ENCODE data around the gene COA1.
A peak's percentile ranks its signal among the peaks of the same experiment; 100 is the strongest.
"Not testable (repeated sequence)": the region's sequence is repeated elsewhere in the genome, so short reads cannot be mapped to it uniquely, and the experiment has no call there.

COA1 gene

DNA sequence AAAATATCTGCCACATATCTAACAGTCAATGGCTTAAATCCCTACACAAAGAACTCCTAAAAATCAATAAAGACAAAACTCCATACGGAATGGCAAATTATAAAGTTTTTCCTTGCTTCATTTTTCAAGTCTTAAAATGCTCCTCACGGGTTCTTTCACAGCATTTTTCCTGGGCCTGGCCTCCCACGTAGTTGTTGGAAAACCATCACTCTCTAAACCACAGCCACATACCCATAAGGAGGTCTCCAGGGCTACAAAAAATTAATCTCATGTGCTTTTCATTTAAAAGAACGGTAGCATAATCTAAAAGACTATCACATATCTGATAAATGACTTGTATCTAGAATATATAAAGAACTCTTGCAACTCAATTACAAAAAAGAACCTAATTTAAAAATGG is 2.9 kb downstream of the COA1 start:
- DNase-seq, result peak; percentile 74

DNA sequence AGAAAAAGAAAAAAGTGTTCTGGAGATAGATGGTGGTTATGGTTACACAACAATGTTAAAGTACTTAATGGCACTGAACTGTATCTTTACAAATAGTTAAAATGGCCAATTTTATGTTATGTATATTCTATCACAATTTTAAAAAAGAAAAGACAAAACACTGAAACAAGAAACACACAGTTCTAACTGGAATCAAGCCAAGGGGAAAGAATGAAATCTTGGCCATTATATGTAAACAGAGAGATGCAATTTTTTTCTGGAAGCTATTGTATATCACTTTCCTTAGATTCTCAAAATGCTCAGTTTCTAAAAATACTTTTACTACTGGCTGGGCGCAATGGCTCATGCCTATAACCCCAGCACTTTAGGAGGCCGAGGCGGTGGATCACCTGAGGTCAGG is 4.1 kb downstream of the COA1 start:
- DNase-seq, result no peak

DNA sequence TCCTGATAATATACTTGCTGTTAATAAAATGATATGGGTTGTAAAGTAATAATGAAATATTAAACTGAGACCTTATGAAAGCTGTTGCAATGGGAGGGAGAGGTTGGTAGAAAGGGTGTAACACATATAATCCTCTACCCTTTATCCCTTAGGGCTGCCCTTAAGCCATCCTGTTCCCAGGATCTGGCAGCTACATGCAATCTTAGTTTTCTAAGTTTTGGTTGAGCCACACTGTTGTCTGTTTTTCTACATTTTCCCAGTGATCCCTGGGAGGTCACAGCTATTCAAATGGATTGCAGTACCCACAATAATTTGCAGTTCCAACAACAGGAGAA is 6.3 kb downstream of the COA1 start:
- no peak for DNase-seq

DNA sequence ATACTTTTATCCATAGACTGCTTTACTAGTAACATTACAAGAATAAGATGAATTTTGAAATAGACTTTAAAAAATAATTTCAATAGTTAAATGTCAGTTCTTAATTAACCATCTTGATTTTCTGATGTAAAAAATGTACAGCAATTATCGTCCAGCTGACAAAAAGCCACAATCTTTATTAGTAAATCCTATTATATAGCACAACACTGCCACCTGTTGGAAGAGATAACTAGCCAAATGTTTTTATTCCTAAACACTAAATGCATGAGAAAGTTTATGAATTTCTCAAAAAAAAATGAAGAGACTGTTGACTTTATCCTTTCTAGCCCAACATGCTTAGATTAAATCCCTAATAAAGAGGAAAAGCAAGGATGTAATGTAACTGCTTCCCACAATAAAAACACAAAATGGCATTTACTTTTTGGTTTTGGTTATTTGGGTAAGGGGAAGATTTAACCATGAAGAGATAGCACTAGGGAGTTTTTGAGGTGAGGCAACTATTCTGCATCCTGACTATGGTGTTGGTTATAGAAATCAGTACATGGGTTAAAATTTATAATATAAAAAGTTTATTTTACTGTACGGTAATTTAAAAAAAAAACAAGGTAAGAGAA is 8.0 kb downstream of the COA1 start:
- peak; percentile 61 for DNase-seq

DNA sequence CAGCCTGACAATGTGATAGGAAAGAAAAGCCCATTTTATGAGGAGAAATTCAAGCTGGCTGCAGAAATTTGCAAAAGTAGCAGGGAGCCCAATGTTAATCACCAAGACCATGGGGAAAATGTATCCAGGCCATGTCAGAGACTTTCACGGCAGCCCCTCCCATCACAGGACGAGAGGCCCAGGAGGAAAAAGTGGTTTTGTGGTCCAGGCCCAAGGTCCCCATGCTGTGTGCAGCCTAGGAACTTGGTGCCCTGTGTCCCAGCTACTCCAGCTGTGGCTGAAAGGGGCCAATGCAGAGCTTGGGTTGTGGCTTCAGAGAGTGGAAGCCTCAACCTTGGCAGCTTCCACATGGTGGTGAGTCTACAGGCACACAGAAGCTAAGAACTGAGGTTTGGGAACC is 12.7 kb downstream of the COA1 start:
- DNase-seq, result no peak

DNA sequence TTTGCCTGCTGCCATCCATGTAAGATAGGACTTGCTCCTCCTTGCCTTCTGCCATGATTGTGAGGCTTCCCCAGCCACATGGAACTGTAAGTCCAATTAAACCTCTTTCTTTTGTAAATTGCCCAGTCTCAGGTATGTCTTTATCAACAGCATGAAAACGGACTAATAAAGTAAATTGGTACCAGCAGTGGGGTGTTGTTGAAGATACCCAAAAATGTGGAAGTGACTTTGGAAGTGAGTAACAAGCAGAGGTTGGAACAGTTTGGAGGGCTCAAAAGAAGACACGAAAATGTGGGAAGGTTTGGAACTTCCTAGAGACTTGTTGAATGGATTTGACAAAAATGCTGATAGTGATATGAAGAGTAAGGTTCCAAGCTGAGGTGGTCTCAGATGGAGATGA is 13.4 kb downstream of the COA1 start:
- DNase-seq, result not testable (repeated sequence)

DNA sequence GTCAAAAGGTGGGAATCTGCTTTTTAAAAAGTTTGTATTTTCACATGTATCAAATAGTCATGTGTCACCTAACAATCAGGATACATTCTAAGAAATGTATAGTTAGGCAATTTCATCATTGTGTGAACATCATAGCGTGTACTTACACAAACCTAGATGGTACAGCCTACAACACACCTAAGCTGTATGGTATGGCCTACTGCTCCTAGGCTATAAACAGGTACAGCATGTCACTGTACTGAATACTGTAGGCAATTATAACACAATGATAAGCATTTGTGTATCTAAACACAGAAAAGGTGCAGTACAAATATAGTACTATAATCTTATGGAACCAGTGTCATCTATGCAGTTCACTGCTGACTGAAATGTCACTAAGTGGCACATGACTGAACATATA is 17.8 kb downstream of the COA1 start:
- DNase-seq, result no peak

DNA sequence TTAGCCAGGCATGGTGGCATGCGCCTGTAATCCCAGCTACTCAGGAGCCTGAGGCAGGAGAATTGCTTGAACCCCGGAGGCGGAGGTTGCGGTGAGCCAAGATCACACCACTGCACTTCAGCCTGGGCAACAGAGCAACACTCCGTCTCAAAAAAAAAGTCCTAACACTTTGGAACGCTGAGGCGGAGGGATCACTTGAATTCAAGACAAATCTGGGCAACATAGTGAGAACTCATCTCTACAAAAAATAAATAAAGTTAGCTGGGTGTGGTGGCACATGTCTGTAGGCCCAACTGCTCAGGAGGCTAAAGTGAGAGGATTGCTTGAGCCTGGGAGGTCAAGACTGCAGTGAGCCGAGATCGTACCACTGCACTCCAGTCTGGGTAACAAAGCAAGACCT is 21.3 kb downstream of the COA1 start:
- not testable (repeated sequence) for DNase-seq

DNA sequence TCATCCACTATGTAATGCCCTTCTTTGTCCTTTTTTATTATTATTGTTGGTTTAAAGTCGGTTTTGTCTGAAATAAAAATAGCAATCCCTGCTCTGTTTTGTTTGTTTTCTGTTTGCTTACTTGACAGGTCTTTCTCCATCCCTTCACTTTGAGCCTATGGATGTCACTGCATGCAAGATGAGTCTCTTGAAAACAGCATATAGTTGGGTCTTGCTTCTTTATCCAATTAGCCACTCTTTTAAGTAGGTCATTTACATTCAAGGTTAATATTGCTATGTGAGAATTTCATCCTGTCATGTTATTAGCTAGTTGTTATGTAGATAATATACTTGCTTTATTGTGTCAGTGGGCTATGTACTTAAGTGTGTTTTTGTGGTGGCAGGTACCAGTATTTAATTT is 25.8 kb downstream of the COA1 start:
- DNase-seq, result no peak

DNA sequence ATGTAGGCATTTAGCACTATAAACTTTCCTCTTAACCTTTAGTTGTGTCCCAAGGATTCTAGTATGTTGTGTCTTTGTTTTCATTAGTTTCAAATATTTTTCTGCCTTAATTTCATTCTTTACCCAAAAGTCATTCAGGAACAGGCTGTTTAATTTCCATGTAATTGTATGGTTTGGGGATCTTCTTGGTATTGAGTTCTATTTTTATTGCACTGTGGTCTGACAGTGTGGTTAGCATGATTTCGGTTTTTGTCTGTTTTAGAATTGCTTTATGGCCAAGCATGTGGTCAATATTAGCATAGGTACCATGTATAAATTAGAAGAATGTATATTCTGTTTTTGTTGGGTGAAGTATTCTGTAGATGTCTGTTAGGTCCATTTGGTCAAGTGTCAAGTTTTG is 26.3 kb downstream of the COA1 start:
- DNase-seq, result no peak

DNA sequence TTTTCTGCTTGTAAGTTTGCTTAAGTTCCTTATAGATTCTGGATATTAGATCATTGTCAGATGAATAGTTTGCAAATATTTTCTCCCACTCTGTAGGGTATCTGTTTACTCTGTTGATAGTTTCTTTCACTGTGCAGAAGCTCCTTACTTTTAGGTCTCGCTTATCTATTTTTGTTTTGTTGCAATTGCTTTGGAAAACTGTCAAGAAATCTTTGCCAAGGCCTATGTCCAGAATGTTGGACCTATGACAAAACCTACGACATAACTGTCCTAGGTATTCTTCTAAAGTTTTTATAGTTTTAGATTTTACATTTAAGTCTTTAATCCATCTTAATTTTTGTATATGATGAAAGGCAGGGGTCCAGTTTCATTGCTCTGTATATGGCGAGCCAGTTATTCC is 27.4 kb downstream of the COA1 start:
- no peak for DNase-seq

DNA sequence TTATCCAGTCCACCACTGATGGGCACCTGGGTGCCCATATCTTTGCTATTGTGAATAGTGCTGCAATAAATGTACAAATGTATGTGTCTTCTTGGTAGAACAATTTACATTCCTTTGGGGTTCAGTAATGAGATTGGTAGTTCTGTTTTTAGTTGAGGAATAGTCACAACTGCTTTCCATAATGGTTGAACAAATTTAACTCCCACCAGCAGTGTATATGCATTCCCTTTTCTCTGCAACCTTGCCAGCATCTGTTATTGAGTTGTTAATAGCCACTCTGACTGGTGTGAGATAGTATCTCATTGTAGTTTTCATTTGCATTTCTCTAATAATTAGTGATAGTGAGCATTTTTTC is 27.8 kb downstream of the COA1 start:
- peak; percentile 28 for DNase-seq

DNA sequence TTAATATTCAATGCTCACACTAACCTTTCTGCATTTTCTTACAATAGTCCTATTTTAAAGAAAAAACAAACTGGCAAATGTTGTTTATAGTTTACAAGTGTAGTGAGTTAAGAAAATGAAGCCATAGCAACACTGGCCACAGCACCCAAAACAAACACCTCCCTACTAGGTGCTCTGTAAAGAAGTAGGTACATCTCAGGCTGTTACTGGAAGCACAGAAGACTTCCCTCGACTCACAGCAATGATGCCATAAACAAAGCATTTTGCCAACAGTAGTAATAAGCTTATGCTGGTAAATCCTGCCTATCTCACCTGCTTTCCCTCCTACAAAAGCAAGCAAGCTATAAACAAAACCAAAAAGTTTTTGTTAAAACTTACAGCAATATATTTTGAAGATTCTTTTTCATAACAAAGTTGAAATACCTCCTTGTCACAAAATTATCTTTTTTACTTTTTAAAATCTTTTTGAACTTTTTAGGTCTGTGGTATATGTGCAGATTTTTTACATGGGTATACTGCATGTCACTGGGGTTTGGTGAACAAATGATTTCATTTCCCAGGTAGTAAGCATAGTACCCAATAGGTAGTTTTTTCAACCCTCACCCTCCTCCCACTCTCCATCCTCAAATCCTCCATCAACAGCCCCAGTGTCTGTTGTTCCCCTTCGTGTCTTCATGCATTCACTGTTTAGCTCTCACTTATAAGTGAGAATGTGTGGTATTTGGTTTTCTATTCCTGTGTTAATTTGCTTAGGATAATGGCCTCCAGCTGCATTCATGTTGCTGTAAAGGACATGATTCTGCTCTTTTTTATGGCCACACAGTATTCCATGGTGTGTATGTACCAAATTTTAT is 28.4 kb downstream of the COA1 start:
- no peak for DNase-seq

DNA sequence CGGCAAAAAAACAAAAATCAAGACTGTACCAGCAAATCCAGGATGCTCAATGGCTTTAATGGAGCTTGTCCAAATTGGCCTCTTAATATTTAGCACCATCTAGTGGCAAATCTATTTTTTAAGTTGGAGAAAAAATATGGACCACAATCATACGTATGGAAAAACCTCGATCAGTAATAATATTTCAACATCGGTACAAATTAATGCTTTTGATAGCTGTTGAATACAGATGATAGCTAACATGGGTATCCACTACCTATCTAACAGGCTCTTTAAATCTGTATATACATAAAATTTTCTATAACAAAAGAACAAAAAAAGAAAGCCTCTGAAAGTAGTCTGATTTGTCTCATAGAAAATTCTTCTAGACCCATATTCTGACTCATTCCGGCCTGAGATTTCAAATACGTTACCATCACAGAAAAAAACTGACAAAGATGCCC is 29.2 kb downstream of the COA1 start:
- DNase-seq, result peak; percentile 73

DNA sequence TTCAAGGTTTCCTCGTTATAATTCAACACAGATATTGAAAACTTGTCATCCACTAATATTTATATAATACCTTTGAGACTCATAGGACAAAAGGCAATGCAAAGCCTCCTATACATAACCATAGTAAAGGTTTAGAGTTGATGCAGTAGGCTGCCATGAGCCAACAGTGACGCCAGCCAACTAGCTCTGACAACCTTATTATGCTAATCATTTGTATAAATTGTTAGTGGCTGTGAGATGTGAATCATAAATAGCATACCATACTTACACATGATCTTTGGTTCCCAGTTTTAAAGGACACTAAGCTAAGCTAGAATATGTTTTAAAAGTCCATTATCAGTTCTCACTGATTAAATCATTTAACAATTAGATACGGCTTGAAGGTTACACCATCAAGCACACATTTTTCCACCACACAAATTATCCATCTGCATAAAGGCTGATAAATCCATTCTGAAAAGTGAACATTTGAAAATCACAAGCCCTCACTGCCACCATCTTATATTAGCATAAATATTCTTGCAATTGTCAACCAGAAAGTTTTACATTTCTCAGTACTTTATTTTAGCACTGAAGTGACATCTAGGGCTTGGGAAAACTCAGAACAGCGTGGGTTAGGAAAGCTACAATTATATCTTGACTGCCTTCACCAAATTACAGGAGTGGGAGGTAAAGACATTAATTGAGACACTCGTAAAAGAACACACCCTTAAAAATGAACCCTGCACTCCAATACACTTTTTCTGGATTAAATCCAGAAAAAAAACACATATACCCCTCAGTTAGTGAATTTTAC is 30.7 kb downstream of the COA1 start:
- DNase-seq, result peak; percentile 35

DNA sequence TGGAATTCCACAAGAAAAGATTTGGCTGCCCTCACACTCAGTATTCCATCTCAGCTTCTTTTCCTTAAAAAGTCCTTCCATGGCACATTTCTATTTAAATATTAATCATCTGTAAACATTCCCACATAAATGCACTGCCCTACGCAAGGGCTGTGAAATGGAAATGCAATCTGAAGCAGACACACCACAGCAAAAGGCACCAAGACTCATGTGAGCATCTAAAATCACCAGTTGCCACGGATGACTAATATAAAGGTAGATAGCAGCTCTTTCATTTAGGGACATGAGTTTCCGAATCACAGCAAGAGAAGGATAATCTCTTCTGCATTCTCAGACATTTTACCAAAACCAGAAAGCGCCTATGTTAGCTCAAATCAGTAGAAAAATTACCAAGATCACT is 31.6 kb downstream of the COA1 start:
- DNase-seq, result no peak

DNA sequence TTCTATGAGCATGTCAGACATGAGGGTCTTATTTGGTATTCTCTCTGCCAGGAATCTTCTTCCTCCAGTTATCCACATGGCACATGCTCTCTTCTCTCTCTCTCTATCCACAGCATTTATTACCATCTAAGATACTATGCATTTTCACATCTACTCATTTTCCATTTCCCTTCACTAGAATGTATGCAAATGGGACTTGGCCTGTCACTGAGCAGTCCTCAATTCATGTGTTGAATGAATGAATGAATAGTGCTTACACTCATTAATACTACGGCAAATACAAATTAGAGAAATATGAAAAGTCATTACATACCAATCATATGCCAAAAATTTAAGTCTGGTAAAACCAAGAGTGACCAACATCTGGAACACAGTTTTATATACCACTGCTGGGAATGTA is 34.0 kb downstream of the COA1 start:
- DNase-seq, result no peak

DNA sequence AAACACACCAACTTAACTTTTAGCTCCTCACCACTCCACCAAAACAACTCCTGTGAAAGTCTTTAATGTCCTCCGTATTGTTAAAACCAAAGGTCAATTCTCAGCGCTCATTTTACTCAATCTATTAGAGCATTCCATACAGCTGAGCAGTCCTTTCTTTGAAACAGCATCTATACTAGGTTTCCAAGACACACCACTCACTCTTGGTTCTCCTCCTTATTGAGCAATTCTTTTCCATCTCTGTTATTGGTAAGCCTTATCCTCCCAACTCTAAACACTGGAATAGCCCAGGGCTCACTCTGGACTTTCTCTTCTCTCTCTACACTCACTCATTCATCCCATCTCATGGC is 34.9 kb downstream of the COA1 start:
- peak; percentile 82 for DNase-seq

DNA sequence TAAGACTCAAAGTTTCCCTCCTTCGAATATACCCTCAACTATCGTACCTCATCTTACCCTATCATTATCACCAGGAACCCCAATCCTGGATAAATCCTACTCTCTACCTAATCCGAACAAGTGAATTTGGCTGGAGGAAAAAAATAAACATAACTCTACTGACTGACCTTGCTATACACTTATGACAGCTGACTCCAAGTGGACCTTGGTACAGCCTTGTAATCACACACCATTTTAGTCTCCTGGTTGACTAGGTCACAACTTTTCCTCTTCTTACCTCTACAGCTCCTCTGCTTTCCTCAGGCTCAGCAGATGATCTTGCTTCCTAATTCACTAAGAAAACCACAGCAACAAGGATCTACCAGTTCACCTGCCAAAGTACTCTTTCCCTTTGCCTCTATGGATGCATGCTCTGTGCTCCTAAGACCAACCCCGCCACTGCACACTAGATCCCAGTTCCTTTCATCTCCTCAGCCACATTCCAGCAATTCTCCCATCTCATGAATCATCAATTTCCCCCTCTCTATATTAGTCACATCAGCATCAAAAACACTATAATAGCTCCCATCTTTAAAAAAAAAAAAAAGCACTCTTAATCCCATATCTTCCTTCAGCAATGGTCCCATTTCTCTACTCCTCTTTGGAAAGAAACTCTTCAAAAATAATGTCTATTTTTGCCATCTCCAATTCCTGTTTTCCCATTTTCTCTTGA is 35.5 kb downstream of the COA1 start:
- DNase-seq, result peak; percentile 90

DNA sequence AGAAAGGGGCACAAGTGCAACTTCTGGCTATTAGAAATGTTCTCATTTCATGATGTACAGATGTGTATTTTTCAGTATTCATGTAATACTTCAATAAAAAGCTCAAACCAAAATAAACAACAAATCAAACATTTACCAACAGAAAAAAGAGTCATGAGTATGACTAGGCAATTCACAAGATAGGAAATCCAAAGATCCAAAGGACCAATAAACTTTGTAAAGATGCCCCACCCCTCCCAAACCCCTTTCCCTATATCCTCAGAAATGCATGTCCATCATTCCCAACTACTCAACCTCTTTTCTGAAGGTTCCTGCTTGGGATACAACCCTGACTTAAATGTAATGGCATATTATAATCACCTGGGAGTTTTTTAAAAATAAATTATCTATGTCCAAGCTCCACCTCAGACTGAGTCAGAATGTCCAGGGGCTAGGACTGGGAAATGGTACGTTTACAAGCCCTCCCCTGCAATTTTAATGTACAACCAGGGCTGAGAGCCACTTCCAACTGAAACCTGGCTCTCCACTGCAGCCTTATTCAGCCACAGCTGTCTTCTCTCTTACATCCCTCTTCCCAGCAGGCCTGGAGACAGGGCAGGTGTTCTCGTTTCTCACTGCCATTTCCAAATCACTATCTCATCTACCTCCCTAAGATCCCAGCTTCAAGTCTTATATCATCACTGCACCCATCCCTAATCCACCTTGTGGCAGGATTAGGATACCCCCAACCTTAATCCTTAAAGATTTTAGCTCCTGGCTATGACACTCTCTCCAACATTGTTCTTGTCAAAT is 36.5 kb downstream of the COA1 start:
- DNase-seq, result no peak

DNA sequence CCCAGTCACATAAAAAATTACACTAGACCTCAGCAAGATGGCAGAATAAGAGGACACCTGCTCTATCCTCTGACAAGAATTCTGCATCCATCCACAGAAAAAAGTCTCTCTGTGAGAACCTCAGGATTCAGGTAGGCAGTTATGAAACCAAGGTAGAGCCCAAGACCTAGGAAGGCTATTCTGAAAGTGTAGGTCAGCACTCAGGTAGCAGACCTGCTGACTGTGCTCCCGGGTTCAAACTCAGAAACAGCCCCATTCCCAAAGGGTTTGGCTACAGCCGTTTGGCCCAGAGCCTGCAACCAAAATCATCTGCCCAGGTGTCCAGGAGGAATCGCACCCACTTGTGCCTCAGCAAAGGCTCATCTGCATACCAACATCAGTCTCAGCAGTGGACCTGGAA is 37.7 kb downstream of the COA1 start:
- DNase-seq, result no peak

DNA sequence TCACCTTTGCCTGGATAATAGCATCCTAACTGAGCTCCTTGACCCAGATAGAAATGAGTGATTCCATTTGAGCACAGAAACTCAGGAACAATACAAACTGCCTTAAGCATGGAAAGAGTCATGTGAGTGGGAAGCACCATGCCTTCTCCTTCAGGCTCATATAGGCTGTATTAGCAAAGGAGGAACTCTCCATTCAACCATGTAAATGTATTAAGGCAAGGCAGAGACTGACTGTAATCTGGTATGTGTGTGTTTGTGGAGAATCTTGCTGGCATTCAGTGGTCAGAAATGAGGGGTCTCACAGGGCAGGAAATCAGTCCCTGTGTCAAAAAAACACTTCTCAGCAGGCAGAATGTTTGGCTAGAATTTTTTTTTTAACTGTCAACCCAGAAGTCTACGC is 40.2 kb downstream of the COA1 start:
- no peak for DNase-seq

DNA sequence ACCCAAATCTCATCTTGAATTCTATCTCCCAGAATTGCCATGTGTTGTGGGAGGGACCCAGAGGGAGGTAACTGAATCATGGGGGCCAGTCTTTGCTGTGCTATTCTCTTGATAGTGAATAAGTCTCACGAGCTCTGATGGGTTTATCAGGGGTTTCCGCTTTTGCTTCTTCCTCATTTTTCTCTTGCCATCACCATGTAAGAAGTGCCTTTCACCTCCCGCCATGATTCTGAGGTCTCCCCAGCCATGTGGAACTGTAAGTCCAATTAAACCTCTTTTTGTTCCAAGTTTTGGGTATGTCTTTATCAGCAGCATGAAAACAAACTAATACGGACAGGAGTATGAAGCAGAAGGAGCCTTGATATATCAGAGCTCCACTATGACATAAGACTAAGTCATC is 41.5 kb downstream of the COA1 start:
- not testable (repeated sequence) for DNase-seq
